PC-9 (cell line): ENCODE results near the gene APOA4.

Experiments
- EZH2 ChIP-seq: fragments of 200-600 bp; sonication (generic); IDR thresholded peaks from 2 replicates; pipeline ENCODE4 v1.8.0; 2017; ENCODE audit warnings: antibody characterized with exemption, low read depth
- TF ChIP-seq, protein P1 (sequence below): fragments of 200-600 bp; sonication (generic); conservative IDR thresholded peaks from 2 replicates; pipeline ENCODE4 v1.6.1; 2017; ENCODE audit warnings: mixed run types, antibody characterized with exemption, mild to moderate bottlenecking, moderate library complexity

GRCh38 chr11:116829525-116830183 lies 6.5 kb upstream of the APOA4 start, which contains the start of gene APOC3:
- TF ChIP-seq, protein P1, sequence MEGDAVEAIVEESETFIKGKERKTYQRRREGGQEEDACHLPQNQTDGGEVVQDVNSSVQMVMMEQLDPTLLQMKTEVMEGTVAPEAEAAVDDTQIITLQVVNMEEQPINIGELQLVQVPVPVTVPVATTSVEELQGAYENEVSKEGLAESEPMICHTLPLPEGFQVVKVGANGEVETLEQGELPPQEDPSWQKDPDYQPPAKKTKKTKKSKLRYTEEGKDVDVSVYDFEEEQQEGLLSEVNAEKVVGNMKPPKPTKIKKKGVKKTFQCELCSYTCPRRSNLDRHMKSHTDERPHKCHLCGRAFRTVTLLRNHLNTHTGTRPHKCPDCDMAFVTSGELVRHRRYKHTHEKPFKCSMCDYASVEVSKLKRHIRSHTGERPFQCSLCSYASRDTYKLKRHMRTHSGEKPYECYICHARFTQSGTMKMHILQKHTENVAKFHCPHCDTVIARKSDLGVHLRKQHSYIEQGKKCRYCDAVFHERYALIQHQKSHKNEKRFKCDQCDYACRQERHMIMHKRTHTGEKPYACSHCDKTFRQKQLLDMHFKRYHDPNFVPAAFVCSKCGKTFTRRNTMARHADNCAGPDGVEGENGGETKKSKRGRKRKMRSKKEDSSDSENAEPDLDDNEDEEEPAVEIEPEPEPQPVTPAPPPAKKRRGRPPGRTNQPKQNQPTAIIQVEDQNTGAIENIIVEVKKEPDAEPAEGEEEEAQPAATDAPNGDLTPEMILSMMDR: no peak
- TF ChIP-seq EZH2: no peak
